T-helper 2 cell (primary cell): ENCODE results near the gene CAP2.
"Not testable (repeated sequence)": the region's sequence is repeated elsewhere in the genome, so short reads cannot be mapped to it uniquely, and the experiment has no call there.

ENCODE experiments used
- DNase-seq, 5 experiments: peaks; one replicate each; pipeline versions ENCODE4 v3.0.0 to v3.0.0-alpha.2; 2012 to 2022

CAP2 gene

GRCh38 chr6:17405181-17405943, 12.0 kb downstream of the CAP2 start:
- not testable (repeated sequence) for DNase-seq

GRCh38 chr6:17405944-17406245, 12.5 kb downstream of the CAP2 start:
- DNase-seq, result no peak

GRCh38 chr6:17408081-17408480, 14.7 kb downstream of the CAP2 start:
- DNase-seq, result no peak

DNA sequence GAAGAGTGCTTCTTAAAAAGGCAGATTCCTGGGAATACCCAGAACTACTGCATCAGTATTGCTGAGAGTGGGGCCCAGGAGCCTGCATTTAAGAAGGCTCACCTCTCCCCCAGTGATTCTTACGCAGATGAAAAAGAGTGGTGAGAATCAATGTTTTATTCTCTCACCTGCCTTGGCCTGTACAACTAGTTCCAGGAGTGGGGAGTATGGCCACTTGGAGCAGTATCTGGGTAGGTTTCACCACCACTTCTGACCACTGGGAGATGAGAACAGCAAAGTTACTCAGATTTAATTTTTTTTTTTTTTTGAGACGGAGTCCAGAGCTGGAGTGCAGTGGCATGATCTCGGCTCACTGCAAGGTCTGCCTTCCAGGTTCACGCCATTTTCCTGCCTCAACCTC, 16.9 kb downstream of the CAP2 start:
- no peak for DNase-seq

GRCh38 chr6:17413313-17413750, 19.9 kb downstream of the CAP2 start:
- DNase-seq, result no peak

DNA sequence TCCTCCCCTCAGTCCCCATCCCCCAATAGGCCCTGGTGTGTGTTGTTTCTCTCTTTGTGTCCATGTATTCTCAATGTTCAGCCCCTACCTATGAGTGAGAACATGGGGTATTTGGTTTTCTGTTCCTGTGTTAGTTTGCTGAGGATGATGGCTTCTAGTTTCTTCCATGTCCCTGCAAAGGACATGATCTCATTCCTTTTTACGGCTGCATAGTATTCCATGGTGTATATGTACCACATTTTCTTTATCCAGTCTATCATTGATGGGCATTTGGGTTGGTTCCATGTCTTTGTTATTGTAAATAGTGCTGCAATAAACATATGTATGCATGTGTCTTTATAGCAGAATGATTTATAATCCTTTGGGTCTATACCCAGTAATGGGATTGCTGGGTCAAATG, 21.0 kb downstream of the CAP2 start:
- not testable (repeated sequence) for DNase-seq

DNA sequence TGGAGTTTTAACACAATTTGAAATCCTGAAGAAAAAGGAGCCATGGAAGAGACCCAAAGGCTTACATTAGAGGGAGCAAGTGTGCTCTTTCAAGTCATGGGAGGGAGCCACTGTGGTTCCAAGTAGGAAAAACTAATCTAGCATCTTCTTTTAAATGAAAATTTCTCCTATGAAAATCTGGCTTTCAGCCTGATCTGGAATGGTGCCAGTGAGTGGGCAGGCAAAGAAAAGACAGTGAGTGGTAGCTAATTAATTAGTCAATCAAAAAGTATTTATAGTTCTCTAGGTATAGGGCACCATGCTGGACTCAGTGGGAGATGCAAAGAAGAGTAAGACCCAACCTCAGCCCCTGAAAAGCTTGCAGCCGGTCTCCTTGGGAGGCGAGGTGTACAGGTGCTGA, 21.9 kb downstream of the CAP2 start:
- DNase-seq, result no peak

- DNase-seq, result no peak
Measured at GRCh38 chr6:17416806-17417205, 23.4 kb downstream of the CAP2 start.

- no peak for DNase-seq
Measured at GRCh38 chr6:17417817-17418216, 24.4 kb downstream of the CAP2 start.

DNA sequence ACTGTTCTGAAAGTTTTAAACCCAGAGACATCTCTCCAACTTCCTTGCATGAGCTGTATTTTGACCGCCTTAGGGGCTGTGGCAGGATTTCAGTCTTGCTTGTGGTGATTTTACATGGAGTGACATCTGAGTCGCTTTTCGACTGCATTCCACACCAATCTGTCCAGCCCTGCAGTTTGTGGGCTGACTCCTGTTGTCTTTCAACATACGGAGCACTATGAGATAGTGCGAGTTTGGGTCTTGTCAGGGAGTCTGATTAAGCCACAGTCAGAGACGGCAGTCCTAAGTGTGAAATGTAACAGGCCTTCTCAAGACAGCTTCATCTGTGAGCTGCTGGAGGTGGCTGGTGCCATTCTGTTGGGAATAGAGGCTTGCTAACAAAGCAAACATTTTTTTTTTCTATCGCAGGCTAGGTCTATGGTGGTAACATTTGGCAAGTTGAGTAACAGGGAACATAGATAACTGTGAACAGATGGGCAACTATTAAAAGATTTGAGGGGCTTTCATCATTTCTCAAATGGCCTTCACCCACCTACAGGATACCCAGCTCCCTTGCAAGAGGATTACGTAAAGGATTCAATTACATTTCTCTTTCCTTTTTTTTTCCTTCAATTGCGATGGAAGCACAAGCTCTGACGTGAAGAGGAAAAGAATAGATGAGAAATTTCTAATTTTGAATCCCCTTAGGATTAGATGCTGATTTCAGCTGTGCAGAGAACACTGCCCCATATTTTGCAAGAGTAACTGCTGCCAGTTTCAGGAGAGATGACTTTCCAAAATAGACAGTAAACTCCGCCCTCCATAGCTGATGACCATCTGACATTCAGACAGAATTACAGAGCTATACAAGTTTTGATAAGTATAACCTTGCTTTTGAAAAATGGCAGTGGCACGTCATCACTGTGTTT, 25.1 kb downstream of the CAP2 start:
- DNase-seq, result no peak

DNA sequence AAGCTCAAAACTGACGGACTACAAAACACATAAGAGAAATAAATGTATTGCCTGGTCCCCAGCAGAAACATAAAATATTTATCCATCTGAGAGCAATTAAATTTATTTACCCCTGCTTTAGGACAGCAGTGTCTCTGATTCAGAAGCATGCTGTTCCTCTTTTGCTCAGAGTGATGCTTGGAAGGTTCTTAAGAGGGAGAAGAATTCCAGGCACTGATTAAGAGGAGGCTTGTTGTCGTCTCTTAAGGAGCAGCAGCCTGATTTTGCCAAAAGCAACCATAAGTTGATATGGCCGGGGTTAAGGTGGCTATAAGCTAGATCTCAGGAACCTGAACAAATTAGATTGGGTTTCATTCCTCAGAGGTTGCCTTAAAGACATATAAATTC, 25.8 kb downstream of the CAP2 start:
- no peak for DNase-seq

DNA sequence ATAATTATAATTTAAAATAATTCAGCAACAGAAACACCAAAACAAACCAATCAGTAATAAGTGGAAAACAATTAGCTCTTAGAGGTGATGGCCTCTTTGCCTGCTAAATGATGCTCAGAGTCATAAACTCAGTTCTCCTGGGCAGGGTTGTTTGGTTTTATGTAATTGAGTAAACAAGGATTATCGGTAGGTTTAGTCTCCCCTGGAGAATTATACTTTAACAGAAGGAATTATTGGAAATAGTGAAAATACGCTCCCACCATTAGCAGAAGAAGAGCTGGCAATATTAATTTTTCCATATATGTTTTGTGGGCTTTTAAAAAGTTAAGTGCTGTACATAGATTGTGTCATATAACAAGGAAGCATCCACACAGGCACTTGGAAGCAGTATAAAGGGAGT, 27.0 kb downstream of the CAP2 start:
- DNase-seq, result no peak

DNA sequence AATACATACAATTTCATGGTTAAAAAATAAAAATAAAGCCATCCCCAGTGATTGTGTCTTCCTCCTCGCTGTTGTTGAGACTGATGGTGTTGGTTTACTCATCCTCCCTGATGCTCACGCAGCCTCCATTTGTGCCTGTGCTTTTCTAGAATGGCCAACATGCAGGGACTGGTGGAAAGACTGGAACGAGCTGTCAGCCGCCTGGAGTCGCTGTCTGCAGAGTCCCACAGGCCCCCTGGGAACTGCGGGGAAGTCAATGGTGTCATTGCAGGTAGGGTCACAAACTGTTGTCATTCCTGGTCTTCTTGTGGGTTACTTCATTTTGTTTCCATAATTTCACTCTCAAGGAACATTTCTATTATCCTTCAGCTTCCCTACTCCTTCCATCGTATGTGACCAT, 28.0 kb downstream of the CAP2 start:
- no peak for DNase-seq

- no peak for DNase-seq
Measured at GRCh38 chr6:17423026-17423425, 29.6 kb downstream of the CAP2 start.

DNA sequence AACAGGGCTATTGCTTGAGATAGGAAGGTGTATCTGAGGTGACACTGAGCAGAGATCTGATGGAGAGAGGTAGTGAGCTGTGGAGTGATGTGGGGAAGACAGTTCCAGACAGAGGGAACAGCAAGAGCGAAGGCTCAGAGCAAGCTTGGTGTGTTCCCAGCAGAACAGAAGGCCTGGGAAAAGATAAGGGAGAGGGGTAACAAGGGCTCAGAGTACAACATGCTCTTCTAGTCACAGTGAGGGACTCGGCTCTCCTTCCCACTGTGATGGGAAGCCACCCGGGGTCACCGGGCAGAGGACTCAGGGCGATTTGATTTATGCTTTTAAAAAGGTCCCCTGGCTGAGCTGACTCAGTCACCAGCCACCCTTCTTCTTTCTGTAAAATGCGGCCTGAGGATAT, 33.7 kb downstream of the CAP2 start:
- DNase-seq, result no peak

- DNase-seq, result no peak
Measured at GRCh38 chr6:17427617-17428016, 34.2 kb downstream of the CAP2 start.

GRCh38 chr6:17428595-17429120, 35.3 kb downstream of the CAP2 start:
- DNase-seq, result not testable (repeated sequence)

DNA sequence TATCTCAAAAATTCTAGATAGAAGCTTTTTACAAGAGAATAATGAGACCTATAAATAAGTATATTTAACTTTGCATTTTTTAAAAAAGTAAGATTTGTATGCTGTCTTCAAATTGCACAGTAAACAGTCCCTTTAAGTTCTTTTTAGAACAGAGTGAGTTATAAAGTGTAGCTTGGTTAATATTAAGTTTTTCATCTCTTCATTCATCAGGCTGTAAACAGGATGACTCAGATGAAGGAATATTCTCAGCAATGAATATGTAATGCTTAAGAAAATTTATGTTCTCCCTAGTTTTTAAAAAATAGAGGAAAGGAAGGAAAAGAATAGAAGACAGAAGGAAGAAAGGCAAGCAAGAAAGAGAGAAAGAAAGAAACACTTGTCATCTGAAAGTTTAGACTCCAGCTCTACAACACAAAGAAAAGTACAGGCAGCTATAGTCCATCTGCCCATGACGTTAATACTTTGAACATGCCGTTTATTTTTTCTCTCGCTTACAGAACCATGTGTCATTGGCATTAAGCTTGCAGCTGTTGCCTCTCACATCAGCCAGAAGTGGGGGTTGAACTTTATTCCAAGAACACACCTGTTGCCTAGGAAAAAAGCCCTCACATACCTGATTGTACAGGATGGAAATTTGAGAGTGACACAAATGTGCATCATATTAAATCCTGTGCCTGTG, 36.1 kb downstream of the CAP2 start:
- no peak for DNase-seq

- DNase-seq, result no peak
Measured at GRCh38 chr6:17431581-17431980, 38.2 kb downstream of the CAP2 start.

DNA sequence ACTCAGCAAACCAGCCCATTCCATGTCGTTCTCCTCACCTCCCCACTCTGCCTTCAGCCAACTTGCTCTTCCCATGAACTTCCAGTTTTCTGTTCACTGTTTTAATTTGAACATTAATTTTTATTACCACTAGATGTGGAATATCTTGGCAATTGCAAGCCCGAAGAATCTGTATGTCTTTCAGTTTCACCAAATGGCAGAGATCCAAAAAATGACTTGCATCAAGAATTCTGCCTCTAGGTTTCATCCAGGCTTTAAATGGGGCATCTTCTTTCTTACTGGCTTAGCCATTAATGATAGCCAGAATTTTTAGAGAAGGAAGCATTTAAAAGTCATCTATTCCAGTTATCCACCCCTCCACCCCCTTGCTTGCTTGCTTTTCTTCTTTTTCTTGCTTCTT, 39.0 kb downstream of the CAP2 start:
- no peak for DNase-seq

- no peak for DNase-seq
Measured at GRCh38 chr6:17439243-17439993, 46.0 kb downstream of the CAP2 start.

DNA sequence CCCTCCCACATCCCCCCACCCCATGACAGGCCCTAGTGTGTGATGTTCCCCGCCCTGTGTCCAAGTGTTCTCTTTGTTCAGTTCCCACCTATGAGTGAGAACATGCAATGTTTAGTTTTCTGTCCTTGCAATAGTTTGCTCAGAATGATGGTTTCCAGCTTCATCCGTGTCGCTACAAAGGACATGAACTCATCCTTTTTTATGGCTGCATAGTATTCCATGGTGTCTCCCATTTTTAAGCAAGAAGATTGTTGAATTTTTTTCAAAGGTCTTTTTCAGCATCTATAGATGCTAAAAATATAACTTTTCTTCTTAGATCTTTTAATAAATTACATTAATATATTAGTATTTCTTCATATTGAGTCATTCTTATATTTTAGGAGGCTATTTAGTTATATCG, 47.4 kb downstream of the CAP2 start:
- not testable (repeated sequence) for DNase-seq

GRCh38 chr6:17442196-17442595, 48.8 kb downstream of the CAP2 start:
- DNase-seq, result no peak
